Measurements from ENCODE around the gene SSH2.

SSH2 gene

GRCh38 chr17:29585080-29585751 lies 344.8 kb downstream of the SSH2 start:
- TF ChIP-seq ZBTB8A (tag by site-specific recombination; IDR thresholded peaks at IDR 0.05) = 0 out of 2 replicates have a peak, but pooled peaks have one; percentile 12
- TF ChIP-seq ZNF311 (tag by site-specific recombination; IDR thresholded peaks at IDR 0.05; ENCODE audit: borderline replicate concordance) = no peak
- TF ChIP-seq GLIS1 (tag by site-specific recombination; IDR thresholded peaks at IDR 0.05) = 0 out of 2 replicates have a peak, but pooled peaks have one; percentile 16
- TF ChIP-seq, protein P1, sequence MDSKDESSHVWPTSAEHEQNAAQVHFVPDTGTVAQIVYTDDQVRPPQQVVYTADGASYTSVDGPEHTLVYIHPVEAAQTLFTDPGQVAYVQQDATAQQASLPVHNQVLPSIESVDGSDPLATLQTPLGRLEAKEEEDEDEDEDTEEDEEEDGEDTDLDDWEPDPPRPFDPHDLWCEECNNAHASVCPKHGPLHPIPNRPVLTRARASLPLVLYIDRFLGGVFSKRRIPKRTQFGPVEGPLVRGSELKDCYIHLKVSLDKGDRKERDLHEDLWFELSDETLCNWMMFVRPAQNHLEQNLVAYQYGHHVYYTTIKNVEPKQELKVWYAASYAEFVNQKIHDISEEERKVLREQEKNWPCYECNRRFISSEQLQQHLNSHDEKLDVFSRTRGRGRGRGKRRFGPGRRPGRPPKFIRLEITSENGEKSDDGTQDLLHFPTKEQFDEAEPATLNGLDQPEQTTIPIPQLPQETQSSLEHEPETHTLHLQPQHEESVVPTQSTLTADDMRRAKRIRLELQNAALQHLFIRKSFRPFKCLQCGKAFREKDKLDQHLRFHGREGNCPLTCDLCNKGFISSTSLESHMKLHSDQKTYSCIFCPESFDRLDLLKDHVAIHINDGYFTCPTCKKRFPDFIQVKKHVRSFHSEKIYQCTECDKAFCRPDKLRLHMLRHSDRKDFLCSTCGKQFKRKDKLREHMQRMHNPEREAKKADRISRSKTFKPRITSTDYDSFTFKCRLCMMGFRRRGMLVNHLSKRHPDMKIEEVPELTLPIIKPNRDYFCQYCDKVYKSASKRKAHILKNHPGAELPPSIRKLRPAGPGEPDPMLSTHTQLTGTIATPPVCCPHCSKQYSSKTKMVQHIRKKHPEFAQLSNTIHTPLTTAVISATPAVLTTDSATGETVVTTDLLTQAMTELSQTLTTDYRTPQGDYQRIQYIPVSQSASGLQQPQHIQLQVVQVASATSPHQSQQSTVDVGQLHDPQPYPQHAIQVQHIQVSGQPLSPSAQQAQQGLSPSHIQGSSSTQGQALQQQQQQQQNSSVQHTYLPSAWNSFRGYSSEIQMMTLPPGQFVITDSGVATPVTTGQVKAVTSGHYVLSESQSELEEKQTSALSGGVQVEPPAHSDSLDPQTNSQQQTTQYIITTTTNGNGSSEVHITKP (tag by site-specific recombination; IDR thresholded peaks at IDR 0.05) = peak; percentile 49; the same call in 1 of the 2 replicates
- TF ChIP-seq GLIS2 (tag by site-specific recombination; IDR thresholded peaks at IDR 0.05) = peak; percentile 11; the same call in 1 of the 2 replicates
- CTCF ChIA-PET = interaction anchor here (0.6 to 1.4 kb wide), 3 partner anchors 13 to 508 kb away, joined by 3 to 5 read pairs (median 3); no protein-coding TSS in a partner anchor
- H3K36me3 ChIP-seq (ENCODE audit: control insufficient read depth in 2 of 2, insufficient read depth in 1 of 2, low read length in 2 of 2) = peaks cover 6 to 51% of the 10 kb centered on the region in 2 experiments; a peak in 2 of 3 replicates
- no peaks in the 10 kb centered on the region for H3K9me3 ChIP-seq (ENCODE audit: control insufficient read depth, insufficient read depth, low read depth, low read length)
- H3K4me1 ChIP-seq (ENCODE audit: control insufficient read depth, insufficient read depth, low read length) = peaks cover 13% of the 10 kb centered on the region
- no peak overlapping the region for H3K27ac ChIP-seq (ENCODE audit: extremely low read depth, low read depth, low read length)
- POLR2A ChIA-PET = interaction anchor here (0.6 to 1.2 kb wide), 3 partner anchors 11 to 28 kb away, joined by 3 to 4 read pairs (median 3); no protein-coding TSS in a partner anchor
- H3K4me3 ChIP-seq (ENCODE audit: low read depth, low read length) = no peak overlapping the region

- CTCF ChIA-PET = no interaction called here
- POLR2A ChIA-PET = interaction anchor here (1.2 kb wide), 2 partner anchors 10 to 26 kb away, joined by 3 to 4 read pairs; no protein-coding TSS in a partner anchor
- Histone ChIP-seq H3K4me3 (ENCODE audit: low read depth, low read length) (no peak overlapping the region), H3K4me1 (ENCODE audit: control insufficient read depth, insufficient read depth, low read length) (peaks cover 7% of the 10 kb centered on the region; the same call in 1 of the 2 replicates), H3K36me3 (ENCODE audit: control insufficient read depth in 2 of 2, insufficient read depth in 1 of 2, low read length in 2 of 2) (peaks cover 7 to 57% of the 10 kb centered on the region in 2 experiments; a peak in 2 of 3 replicates), H3K27ac (ENCODE audit: extremely low read depth, low read depth, low read length) (no peak overlapping the region), H3K9me3 (ENCODE audit: control insufficient read depth, insufficient read depth, low read depth, low read length) (no peaks in the 10 kb centered on the region)
- TF ChIP-seq ZNF639 (tag by site-specific recombination; IDR thresholded peaks at IDR 0.05) (no peak), GLIS2 (tag by site-specific recombination; IDR thresholded peaks at IDR 0.05) (0 out of 2 replicates have a peak, but pooled peaks have one; percentile 18)
Measured at GRCh38 chr17:29584452-29585079, 345.5 kb downstream of the SSH2 start.

- no peak overlapping the region for H3K4me3 ChIP-seq (ENCODE audit: low read depth, low read length)
- ChIA-PET POLR2A (no interaction called here), CTCF (interaction anchor here (0.5 to 5.9 kb wide), 3 partner anchors 9 to 347 kb away, joined by 3 to 74 read pairs (median 5); partner anchors contain the start of gene ANKRD13B)
- H3K9me3 ChIP-seq (ENCODE audit: control insufficient read depth, insufficient read depth, low read depth, low read length) = no peaks in the 10 kb centered on the region
- H3K27ac ChIP-seq (ENCODE audit: extremely low read depth, low read depth, low read length) = no peak overlapping the region
- peaks cover 11 to 67% of the 10 kb centered on the region in 2 experiments; a peak in 2 of 3 replicates for H3K36me3 ChIP-seq (ENCODE audit: control insufficient read depth in 2 of 2, insufficient read depth in 1 of 2, low read length in 2 of 2)
- H3K4me1 ChIP-seq (ENCODE audit: control insufficient read depth, insufficient read depth, low read length) = peaks cover 7% of the 10 kb centered on the region; the same call in 1 of the 2 replicates
- TF ChIP-seq ZNF843 (tag by site-specific recombination; IDR thresholded peaks at IDR 0.05) (no peak), HOXA7 (CRISPR knock-in tag; IDR thresholded peaks at IDR 0.05; ENCODE audit: borderline replicate concordance) (no peak), ELK4 (IDR thresholded peaks at IDR 0.05; ENCODE audit: borderline replicate concordance, low read depth, low read length) (no peak), ZBTB44 (tag by site-specific recombination; IDR thresholded peaks at IDR 0.05) (no peak), ZBTB48 (tag by site-specific recombination; IDR thresholded peaks at IDR 0.05) (no peak), ZNF677 (tag by site-specific recombination; IDR thresholded peaks at IDR 0.05) (no peak)
- TF ChIP-seq, protein P2, sequence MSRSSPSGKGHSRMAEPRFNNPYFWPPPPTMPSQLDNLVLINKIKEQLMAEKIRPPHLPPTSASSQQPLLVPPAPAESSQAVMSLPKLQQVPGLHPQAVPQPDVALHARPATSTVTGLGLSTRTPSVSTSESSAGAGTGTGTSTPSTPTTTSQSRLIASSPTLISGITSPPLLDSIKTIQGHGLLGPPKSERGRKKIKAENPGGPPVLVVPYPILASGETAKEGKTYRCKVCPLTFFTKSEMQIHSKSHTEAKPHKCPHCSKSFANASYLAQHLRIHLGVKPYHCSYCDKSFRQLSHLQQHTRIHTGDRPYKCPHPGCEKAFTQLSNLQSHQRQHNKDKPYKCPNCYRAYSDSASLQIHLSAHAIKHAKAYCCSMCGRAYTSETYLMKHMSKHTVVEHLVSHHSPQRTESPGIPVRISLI (tag by site-specific recombination; IDR thresholded peaks at IDR 0.05) = no peak
- TF ChIP-seq, protein P3, sequence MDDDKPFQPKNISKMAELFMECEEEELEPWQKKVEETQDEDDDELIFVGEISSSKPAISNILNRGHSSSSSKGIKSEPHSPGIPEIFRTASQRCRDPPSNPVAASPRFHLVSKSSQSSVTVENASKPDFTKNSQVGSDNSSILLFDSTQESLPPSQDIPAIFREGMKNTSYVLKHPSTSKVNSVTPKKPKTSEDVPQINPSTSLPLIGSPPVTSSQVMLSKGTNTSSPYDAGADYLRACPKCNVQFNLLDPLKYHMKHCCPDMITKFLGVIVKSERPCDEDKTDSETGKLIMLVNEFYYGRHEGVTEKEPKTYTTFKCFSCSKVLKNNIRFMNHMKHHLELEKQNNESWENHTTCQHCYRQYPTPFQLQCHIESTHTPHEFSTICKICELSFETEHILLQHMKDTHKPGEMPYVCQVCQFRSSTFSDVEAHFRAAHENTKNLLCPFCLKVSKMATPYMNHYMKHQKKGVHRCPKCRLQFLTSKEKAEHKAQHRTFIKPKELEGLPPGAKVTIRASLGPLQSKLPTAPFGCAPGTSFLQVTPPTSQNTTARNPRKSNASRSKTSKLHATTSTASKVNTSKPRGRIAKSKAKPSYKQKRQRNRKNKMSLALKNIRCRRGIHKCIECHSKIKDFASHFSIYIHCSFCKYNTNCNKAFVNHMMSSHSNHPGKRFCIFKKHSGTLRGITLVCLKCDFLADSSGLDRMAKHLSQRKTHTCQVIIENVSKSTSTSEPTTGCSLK (tag by site-specific recombination; IDR thresholded peaks at IDR 0.05) = no peak
Measured at GRCh38 chr17:29583324-29584248, 346.4 kb downstream of the SSH2 start.

Measured in HEK293 (cell line).